Effector memory CD8-positive, alpha-beta T cell (primary cell): ENCODE results near the gene UBE2N.
"Not testable (repeated sequence)": the region's sequence is repeated elsewhere in the genome, so short reads cannot be mapped to it uniquely, and the experiment has no call there.

Source experiments
- ATAC-seq: fragments of 150-1000 bp; cut with Tn5 transposase; replicated peaks from 2 replicates; pipeline ENCODE4 v1.10.0; 2021; ENCODE audit warnings: mild to moderate bottlenecking, moderate library complexity
- DNase-seq, 3 experiments: peaks; one replicate each; pipeline ENCODE4 v3.0.0; 2021
- H3K27ac Mint-ChIP-seq, 2 donors: one replicate each; pipeline ENCODE4 v1.8.0; 2022; ENCODE audit warnings: mild to moderate bottlenecking in 2 of 2, mixed read lengths in 2 of 2, moderate library complexity in 2 of 2
- H3K27me3 Mint-ChIP-seq, 2 donors: one replicate each; pipeline ENCODE4 v1.8.0; 2022; ENCODE audit warnings: mixed read lengths in 2 of 2
- H3K36me3 Mint-ChIP-seq: one replicate; pipeline ENCODE4 v1.8.0; 2022; ENCODE audit warnings: mild to moderate bottlenecking, moderate library complexity, mixed read lengths; ENCODE audit not compliant: insufficient read depth
- H3K4me1 Mint-ChIP-seq, 2 donors: one replicate each; pipeline ENCODE4 v1.8.0; 2022; ENCODE audit warnings: low read depth in 2 of 2, mixed read lengths in 2 of 2
- H3K4me3 Mint-ChIP-seq, 2 donors: one replicate each; pipeline ENCODE4 v1.8.0; 2022; ENCODE audit warnings: mild to moderate bottlenecking in 2 of 2, mixed read lengths in 2 of 2, moderate library complexity in 2 of 2
- H3K9me3 Mint-ChIP-seq, 2 donors: one replicate each; pipeline ENCODE4 v1.8.0; 2022; ENCODE audit warnings: mixed read lengths in 2 of 2

Gene UBE2N

GRCh38 chr12:93399183-93399863 is 42.4 kb downstream of the UBE2N start:
- H3K27ac Mint-ChIP-seq = peak overlapping the region in 1 of 2 donors; percentile 54
- H3K4me1 Mint-ChIP-seq, H3K9me3 Mint-ChIP-seq: not testable (repeated sequence)

GRCh38 chr12:93397412-93397811 is 44.3 kb downstream of the UBE2N start:
- ATAC-seq = no peak
- H3K4me3 Mint-ChIP-seq = no peak overlapping the region
- H3K27me3 Mint-ChIP-seq = no peaks in the 10 kb centered on the region
- H3K36me3 Mint-ChIP-seq = peaks cover 36% of the 10 kb centered on the region
- no peak for DNase-seq
- H3K4me1 Mint-ChIP-seq = peaks cover 0 to 7% of the 10 kb centered on the region in 2 donors
- no peaks in the 10 kb centered on the region for H3K9me3 Mint-ChIP-seq
- no peak overlapping the region for H3K27ac Mint-ChIP-seq

More at GRCh38 chr12:93399183-93399863, 42.4 kb downstream of the UBE2N start:
- not testable (repeated sequence) for H3K27me3 Mint-ChIP-seq, DNase-seq, H3K4me3 Mint-ChIP-seq
- ATAC-seq = peak; percentile 99
- H3K36me3 Mint-ChIP-seq = peaks cover 51% of the 10 kb centered on the region

- ATAC-seq = no peak
- no peak overlapping the region for H3K27ac Mint-ChIP-seq
- no peaks in the 10 kb centered on the region for H3K27me3 Mint-ChIP-seq
- peaks cover 15 to 21% of the 10 kb centered on the region in 2 donors for H3K4me1 Mint-ChIP-seq
- no peak overlapping the region for H3K4me3 Mint-ChIP-seq
- H3K36me3 Mint-ChIP-seq = peaks cover 32% of the 10 kb centered on the region
- no peaks in the 10 kb centered on the region for H3K9me3 Mint-ChIP-seq
- no peak for DNase-seq
Measured at GRCh38 chr12:93393425-93393824, 48.3 kb downstream of the UBE2N start.

- Mint-ChIP-seq H3K4me3 (no peak overlapping the region), H3K36me3 (peaks cover 13% of the 10 kb centered on the region), H3K27me3 (no peaks in the 10 kb centered on the region), H3K9me3 (no peaks in the 10 kb centered on the region), H3K4me1 (peaks cover 18 to 32% of the 10 kb centered on the region in 2 donors), H3K27ac (peak overlapping the region in 1 of 2 donors; percentile 20)
- DNase-seq (no peak), ATAC-seq (no peak)
Measured at GRCh38 chr12:93390549-93391297, 51.0 kb downstream of the UBE2N start.

GRCh38 chr12:93390031-93390430 is 51.7 kb downstream of the UBE2N start:
- DNase-seq (no peak), ATAC-seq (no peak)
- no peak overlapping the region for H3K4me3 Mint-ChIP-seq
- H3K27ac Mint-ChIP-seq = no peak overlapping the region
- no peaks in the 10 kb centered on the region for H3K9me3 Mint-ChIP-seq
- peaks cover 23 to 39% of the 10 kb centered on the region in 2 donors for H3K4me1 Mint-ChIP-seq
- H3K36me3 Mint-ChIP-seq = peaks cover 12% of the 10 kb centered on the region
- H3K27me3 Mint-ChIP-seq = no peaks in the 10 kb centered on the region

GRCh38 chr12:93387780-93388179 is 54.0 kb downstream of the UBE2N start:
- H3K9me3 Mint-ChIP-seq = no peaks in the 10 kb centered on the region
- H3K36me3 Mint-ChIP-seq = peaks cover 8% of the 10 kb centered on the region
- no peak overlapping the region for H3K4me3 Mint-ChIP-seq
- H3K27ac Mint-ChIP-seq = no peak overlapping the region
- H3K4me1 Mint-ChIP-seq = peaks cover 26 to 41% of the 10 kb centered on the region in 2 donors
- H3K27me3 Mint-ChIP-seq = no peaks in the 10 kb centered on the region
- no peak for DNase-seq
- no peak for ATAC-seq

GRCh38 chr12:93381976-93382437 is 59.7 kb downstream of the UBE2N start:
- H3K27ac Mint-ChIP-seq, ATAC-seq, H3K27me3 Mint-ChIP-seq, DNase-seq, H3K9me3 Mint-ChIP-seq: not testable (repeated sequence)
- Mint-ChIP-seq H3K4me3 (peak overlapping the region in 1 of 2 donors; percentile 20), H3K4me1 (peaks cover 35 to 60% of the 10 kb centered on the region in 2 donors), H3K36me3 (peaks cover 15% of the 10 kb centered on the region)

GRCh38 chr12:93381161-93381975 is 60.4 kb downstream of the UBE2N start:
- Mint-ChIP-seq H3K9me3 (no peaks in the 10 kb centered on the region), H3K27ac (peak overlapping the region in 1 of 2 donors; percentile 95), H3K4me1 (peaks cover 35 to 59% of the 10 kb centered on the region in 2 donors), H3K4me3 (peak overlapping the region; percentile 94 to 98), H3K27me3 (no peaks in the 10 kb centered on the region), H3K36me3 (peaks cover 19% of the 10 kb centered on the region)
- ATAC-seq = no peak
- DNase-seq = no peak

- peaks cover 19% of the 10 kb centered on the region for H3K36me3 Mint-ChIP-seq
- H3K9me3 Mint-ChIP-seq = no peaks in the 10 kb centered on the region
- H3K27ac Mint-ChIP-seq = peak overlapping the region; percentile 92 to 95
- no peaks in the 10 kb centered on the region for H3K27me3 Mint-ChIP-seq
- peak overlapping the region; percentile 94 to 98 for H3K4me3 Mint-ChIP-seq
- DNase-seq (no peak), ATAC-seq (no peak)
- peaks cover 35 to 59% of the 10 kb centered on the region in 2 donors for H3K4me1 Mint-ChIP-seq
Measured at GRCh38 chr12:93380480-93381121, 61.1 kb downstream of the UBE2N start.

- Mint-ChIP-seq H3K4me3 (peak overlapping the region; percentile 94 to 98), H3K36me3 (peaks cover 19% of the 10 kb centered on the region), H3K27me3 (no peaks in the 10 kb centered on the region), H3K27ac (peak overlapping the region; percentile 92 to 95), H3K4me1 (peaks cover 29 to 52% of the 10 kb centered on the region in 2 donors), H3K9me3 (no peaks in the 10 kb centered on the region)
- no peak for DNase-seq
- no peak for ATAC-seq
Measured at GRCh38 chr12:93379981-93380361, 61.8 kb downstream of the UBE2N start.

GRCh38 chr12:93379326-93379980 is 62.3 kb downstream of the UBE2N start:
- peak overlapping the region; percentile 92 to 95 for H3K27ac Mint-ChIP-seq
- peak overlapping the region; percentile 94 to 98 for H3K4me3 Mint-ChIP-seq
- peaks cover 19% of the 10 kb centered on the region for H3K36me3 Mint-ChIP-seq
- no peaks in the 10 kb centered on the region for H3K27me3 Mint-ChIP-seq
- H3K4me1 Mint-ChIP-seq = peaks cover 28 to 50% of the 10 kb centered on the region in 2 donors
- no peaks in the 10 kb centered on the region for H3K9me3 Mint-ChIP-seq
- no peak for ATAC-seq
- DNase-seq = no peak

- ATAC-seq (no peak), DNase-seq (no peak)
- no peaks in the 10 kb centered on the region for H3K27me3 Mint-ChIP-seq
- H3K9me3 Mint-ChIP-seq = no peaks in the 10 kb centered on the region
- peak overlapping the region; percentile 92 to 95 for H3K27ac Mint-ChIP-seq
- H3K4me3 Mint-ChIP-seq = peak overlapping the region; percentile 94 to 98
- peaks cover 28 to 50% of the 10 kb centered on the region in 2 donors for H3K4me1 Mint-ChIP-seq
- H3K36me3 Mint-ChIP-seq = peaks cover 19% of the 10 kb centered on the region
Measured at GRCh38 chr12:93378998-93379325, 62.8 kb downstream of the UBE2N start.
